ENCODE results near the gene ANKRD9. TPM values are rescaled to one million over a fixed set of nuclear protein-coding genes. Genes with fewer than 3 reads are reported as not detected.

Gene ANKRD9
- total RNA-seq, 2 experiments from 2014 or later = 11.2 to 12.6 TPM

- Mint-ChIP-seq H3K27me3 (no peaks in the 10 kb centered on the region), H3K4me3 (no peak overlapping the region), H3K36me3 (peaks cover 10% of the 10 kb centered on the region), H3K4me1 (peaks cover 9% of the 10 kb centered on the region), H3K9me3 (ENCODE audit: low read depth) (no peaks in the 10 kb centered on the region), H3K27ac (no peak overlapping the region)
- DNase-seq (no peak), ATAC-seq (no peak)
- CTCF ChIA-PET = no interaction called here
Measured at GRCh38 chr14:102473559-102473958, 36.0 kb downstream of the ANKRD9 start.

DNA sequence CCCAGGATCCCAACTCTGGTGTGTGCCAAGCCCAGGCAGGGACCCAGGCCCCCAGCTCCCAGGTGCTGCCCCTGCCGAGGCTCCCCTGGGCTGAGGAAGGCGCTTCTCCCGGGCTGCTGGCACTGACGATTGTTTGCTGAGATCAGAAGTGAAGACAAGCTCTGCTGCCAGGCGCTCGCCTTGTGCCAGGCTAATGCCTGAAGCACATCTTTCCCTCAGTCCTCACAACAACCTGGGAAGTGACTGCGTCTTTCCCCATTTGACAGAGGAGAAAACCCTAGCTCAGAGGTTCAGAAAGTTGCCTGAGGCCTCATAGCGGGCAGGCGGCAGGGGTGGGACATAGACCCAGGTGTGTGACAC lies 36.8 kb downstream of the ANKRD9 start:
- Mint-ChIP-seq H3K27ac (no peak overlapping the region), H3K4me1 (peaks cover 9% of the 10 kb centered on the region), H3K36me3 (peaks cover 11% of the 10 kb centered on the region), H3K27me3 (no peaks in the 10 kb centered on the region), H3K9me3 (ENCODE audit: low read depth) (no peaks in the 10 kb centered on the region), H3K4me3 (no peak overlapping the region)
- DNase-seq = no peak
- no peak for ATAC-seq
- CTCF ChIA-PET = no interaction called here

GRCh38 chr14:102471921-102472790 lies 37.4 kb downstream of the ANKRD9 start:
- H3K36me3 Mint-ChIP-seq = peaks cover 11% of the 10 kb centered on the region
- DNase-seq (no peak), ATAC-seq (no peak)
- CTCF ChIA-PET = no interaction called here
- H3K9me3 Mint-ChIP-seq (ENCODE audit: low read depth) = no peaks in the 10 kb centered on the region
- H3K4me1 Mint-ChIP-seq = peaks cover 9% of the 10 kb centered on the region
- H3K27me3 Mint-ChIP-seq = no peaks in the 10 kb centered on the region
- H3K27ac Mint-ChIP-seq = no peak overlapping the region
- H3K4me3 Mint-ChIP-seq = no peak overlapping the region

DNA sequence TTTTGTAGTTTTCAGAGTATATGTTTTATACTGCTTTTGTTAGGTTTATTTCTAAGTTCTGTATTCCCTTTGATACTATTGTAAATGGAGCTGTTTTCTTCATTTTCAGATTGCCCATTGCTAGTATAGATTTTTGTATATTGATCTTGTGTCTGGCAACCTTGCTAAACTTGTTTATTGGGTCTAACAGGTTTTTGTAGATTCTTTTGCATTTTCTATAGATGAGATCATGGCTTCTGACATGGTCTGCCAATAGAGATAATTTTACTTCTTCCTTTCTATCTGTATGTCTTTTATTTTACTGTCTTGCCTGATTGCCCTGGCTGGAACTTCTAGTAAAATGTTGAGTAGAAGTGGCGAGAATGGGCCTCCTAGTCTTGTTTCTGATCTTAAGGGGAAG lies 40.3 kb downstream of the ANKRD9 start:
- Mint-ChIP-seq H3K4me1 (peaks cover 9% of the 10 kb centered on the region), H3K27me3 (no peaks in the 10 kb centered on the region), H3K36me3 (peaks cover 15% of the 10 kb centered on the region), H3K9me3 (ENCODE audit: low read depth) (no peaks in the 10 kb centered on the region), H3K27ac (no peak overlapping the region), H3K4me3 (no peak overlapping the region)
- no peak for DNase-seq
- CTCF ChIA-PET = no interaction called here
- no peak for ATAC-seq

DNA sequence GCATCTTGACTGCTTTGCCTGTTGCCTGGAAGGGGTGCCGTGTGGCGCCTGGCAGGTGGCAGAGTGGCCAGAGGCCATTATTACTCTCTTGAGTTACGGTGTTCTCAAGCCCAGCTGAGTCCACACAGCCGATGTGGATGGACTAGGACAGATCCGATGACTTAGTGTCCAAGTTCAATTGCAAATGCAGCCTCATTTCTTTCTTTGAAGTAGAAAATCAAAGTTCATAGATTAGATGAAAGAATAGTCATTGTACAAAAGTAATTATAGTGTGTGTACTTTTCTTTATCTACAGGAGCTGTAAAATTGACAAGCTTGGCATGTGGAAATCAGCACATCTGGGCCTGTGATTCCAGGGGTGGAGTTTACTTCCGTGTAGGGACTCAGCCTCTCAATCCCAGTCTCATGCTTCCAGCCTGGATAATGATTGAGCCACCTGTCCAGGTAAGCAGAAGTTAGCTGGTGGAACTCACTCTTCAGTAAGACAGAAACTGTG lies 44.7 kb downstream of the ANKRD9 start:
- no peaks in the 10 kb centered on the region for H3K27me3 Mint-ChIP-seq
- DNase-seq (no peak), ATAC-seq (no peak)
- peaks cover 12% of the 10 kb centered on the region for H3K36me3 Mint-ChIP-seq
- no peaks in the 10 kb centered on the region for H3K9me3 Mint-ChIP-seq (ENCODE audit: low read depth)
- H3K4me3 Mint-ChIP-seq = no peak overlapping the region
- H3K4me1 Mint-ChIP-seq = peaks cover 7% of the 10 kb centered on the region
- no peak overlapping the region for H3K27ac Mint-ChIP-seq
- CTCF ChIA-PET = no interaction called here

DNA sequence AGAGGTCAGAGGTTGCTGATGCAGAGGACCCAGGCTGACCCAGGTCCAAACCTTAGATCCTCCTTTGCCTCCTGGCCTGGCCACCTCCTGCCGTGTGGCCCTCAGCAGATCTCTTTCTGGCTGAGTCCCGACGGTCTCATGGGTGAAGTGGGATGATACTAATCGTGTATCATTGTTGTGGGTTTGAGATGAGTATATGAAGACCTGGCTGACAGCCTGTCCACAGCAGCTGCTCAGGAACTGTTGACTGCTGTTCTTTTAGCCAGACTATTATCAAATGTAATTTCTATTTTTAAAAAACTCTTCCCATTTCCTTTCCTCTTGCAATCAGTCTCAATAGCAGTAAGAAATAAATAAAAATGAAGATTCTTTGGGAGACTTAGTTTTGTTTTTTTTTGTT lies 45.6 kb downstream of the ANKRD9 start:
- Mint-ChIP-seq H3K27me3 (no peaks in the 10 kb centered on the region), H3K36me3 (peaks cover 6% of the 10 kb centered on the region), H3K27ac (no peak overlapping the region)

GRCh38 chr14:102462391-102462790 lies 47.2 kb downstream of the ANKRD9 start:
- no peaks in the 10 kb centered on the region for H3K27me3 Mint-ChIP-seq
- CTCF ChIA-PET = interaction anchor here (1.1 kb wide), 1 partner anchor 63 kb away, joined by 5 read pairs; no protein-coding TSS in a partner anchor
- no peak for DNase-seq
- no peak for ATAC-seq
- no peaks in the 10 kb centered on the region for H3K9me3 Mint-ChIP-seq (ENCODE audit: low read depth)
- peaks cover 7% of the 10 kb centered on the region for H3K4me1 Mint-ChIP-seq
- no peak overlapping the region for H3K27ac Mint-ChIP-seq
- peaks cover 4% of the 10 kb centered on the region for H3K36me3 Mint-ChIP-seq
- H3K4me3 Mint-ChIP-seq = no peak overlapping the region

More for the DNA sequence above, 45.6 kb downstream of the ANKRD9 start:
- DNase-seq (no peak), ATAC-seq (no peak)
- CTCF ChIA-PET = no interaction called here
- H3K9me3 Mint-ChIP-seq (ENCODE audit: low read depth) = no peaks in the 10 kb centered on the region
- H3K4me1 Mint-ChIP-seq = peaks cover 7% of the 10 kb centered on the region
- no peak overlapping the region for H3K4me3 Mint-ChIP-seq

DNA sequence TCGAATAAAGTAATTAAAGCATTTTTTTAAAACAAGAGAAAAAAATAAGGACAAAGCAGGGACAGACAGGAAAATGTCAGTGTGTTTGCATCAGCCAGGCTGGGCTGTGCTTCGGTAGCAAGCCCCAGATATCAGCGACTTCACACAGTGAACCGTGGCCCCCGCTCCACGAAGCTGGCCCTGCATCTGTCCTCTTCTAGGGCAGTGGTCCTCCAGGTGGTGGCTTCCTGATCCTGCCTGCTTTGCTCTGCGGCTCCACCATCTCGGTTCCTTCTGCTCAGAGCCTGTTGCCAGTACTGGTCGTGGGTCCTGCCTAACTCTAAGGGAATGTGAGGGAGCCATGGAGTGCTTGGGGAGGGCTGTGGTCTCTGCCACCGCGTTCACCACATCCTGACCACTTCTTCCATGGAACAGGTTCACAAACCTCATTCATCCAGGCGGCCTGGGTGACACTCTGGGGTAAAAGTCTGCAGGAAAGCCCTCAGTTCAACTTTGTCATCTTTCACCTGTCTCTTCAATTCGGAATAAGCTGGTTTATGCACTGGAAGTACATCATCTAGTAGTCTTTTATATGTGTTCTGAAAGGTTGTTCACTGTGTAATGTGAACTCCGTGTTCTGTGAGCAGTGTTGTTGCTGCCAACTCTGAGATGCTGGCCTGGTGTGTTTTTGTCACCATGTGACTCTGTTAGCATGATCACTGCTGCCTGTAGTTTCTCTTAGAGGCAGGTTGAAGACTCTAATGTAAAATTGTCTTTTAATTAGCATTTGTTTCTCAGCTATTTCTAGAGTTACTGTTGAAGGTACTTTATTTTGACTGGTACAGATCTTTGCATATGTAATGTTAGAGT lies 47.9 kb downstream of the ANKRD9 start:
- Mint-ChIP-seq H3K36me3 (no peaks in the 10 kb centered on the region), H3K9me3 (ENCODE audit: low read depth) (no peaks in the 10 kb centered on the region), H3K27ac (no peak overlapping the region), H3K27me3 (no peaks in the 10 kb centered on the region), H3K4me1 (peaks cover 7% of the 10 kb centered on the region), H3K4me3 (no peak overlapping the region)
- DNase-seq = no peak
- CTCF ChIA-PET = interaction anchor here (1.1 kb wide), 1 partner anchor 63 kb away, joined by 5 read pairs; no protein-coding TSS in a partner anchor
- peak; percentile 20 for ATAC-seq

- no peak overlapping the region for H3K27ac Mint-ChIP-seq
- no peak for DNase-seq
- H3K4me3 Mint-ChIP-seq = no peak overlapping the region
- peaks cover 7% of the 10 kb centered on the region for H3K4me1 Mint-ChIP-seq
- H3K9me3 Mint-ChIP-seq (ENCODE audit: low read depth) = no peaks in the 10 kb centered on the region
- CTCF ChIA-PET = interaction anchor here (0.7 kb wide), 1 partner anchor 158 kb away, joined by 5 read pairs; no protein-coding TSS in a partner anchor
- ATAC-seq = no peak
- no peaks in the 10 kb centered on the region for H3K36me3 Mint-ChIP-seq
- H3K27me3 Mint-ChIP-seq = no peaks in the 10 kb centered on the region
Measured at GRCh38 chr14:102457509-102457908, 52.1 kb downstream of the ANKRD9 start.

DNA sequence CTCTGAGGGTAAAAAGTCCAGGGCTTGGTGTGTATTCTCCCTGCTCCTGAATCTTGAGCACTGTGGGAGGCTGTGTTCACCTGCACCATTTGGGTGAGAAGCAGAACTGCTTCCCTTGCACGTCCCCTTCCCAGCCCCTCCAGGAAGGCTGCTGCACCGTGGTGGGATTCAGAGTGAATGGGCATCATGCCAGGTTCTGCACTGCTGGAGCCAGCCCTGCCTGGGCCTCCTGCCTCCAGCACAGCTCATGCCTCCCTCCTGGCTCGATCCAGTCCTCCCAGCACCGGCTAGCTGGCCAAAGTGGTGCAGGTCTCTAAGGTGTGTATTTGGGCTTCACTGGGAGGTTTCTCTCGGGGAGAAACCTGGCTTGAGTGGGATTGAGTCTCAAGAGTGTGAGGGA lies 54.9 kb downstream of the ANKRD9 start:
- H3K27ac Mint-ChIP-seq = no peak overlapping the region
- H3K4me1 Mint-ChIP-seq = no peaks in the 10 kb centered on the region
- no peak overlapping the region for H3K4me3 Mint-ChIP-seq
- ATAC-seq = no peak
- CTCF ChIA-PET = no interaction called here
- H3K36me3 Mint-ChIP-seq = no peaks in the 10 kb centered on the region
- H3K9me3 Mint-ChIP-seq (ENCODE audit: low read depth) = no peaks in the 10 kb centered on the region
- DNase-seq = no peak
- H3K27me3 Mint-ChIP-seq = no peaks in the 10 kb centered on the region

DNA sequence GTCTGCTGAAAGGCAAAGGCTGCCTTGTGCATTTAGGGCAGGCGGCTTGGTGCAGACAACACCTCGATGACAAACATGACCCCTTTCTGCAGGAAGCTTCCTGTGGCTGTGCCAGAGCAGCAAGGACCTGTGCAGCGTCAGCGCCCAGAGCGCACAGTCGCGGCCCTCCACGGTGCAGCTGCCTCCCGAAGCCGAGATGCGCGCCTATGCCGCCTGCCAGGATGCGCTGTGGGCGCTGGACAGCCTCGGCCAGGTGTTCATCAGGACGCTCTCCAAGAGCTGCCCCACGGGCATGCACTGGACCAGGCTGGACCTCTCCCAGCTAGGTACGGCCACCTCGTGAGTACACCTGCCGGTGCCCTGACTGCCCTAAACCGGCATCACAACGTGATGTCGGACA lies 57.3 kb downstream of the ANKRD9 start:
- CTCF ChIA-PET = no interaction called here
- no peaks in the 10 kb centered on the region for H3K27me3 Mint-ChIP-seq
- no peaks in the 10 kb centered on the region for H3K4me1 Mint-ChIP-seq

More for the DNA sequence above, 57.3 kb downstream of the ANKRD9 start:
- Mint-ChIP-seq H3K9me3 (ENCODE audit: low read depth) (no peaks in the 10 kb centered on the region), H3K4me3 (no peak overlapping the region), H3K27ac (no peak overlapping the region), H3K36me3 (no peaks in the 10 kb centered on the region)
- ATAC-seq (no peak), DNase-seq (no peak)

Measured in activated CD8-positive, alpha-beta memory T cell treated with anti-CD3 and anti-CD28 coated beads, Interleukin-2, amount 10 ng/mL, durations not matched to agents 7 days and 5 days (primary cell).